Heart left ventricle (tissue), 13 donors: ENCODE results near the gene SPIRE1.

ENCODE experiments used
- POLR2A ChIP-seq, 2 donors: fragments of 450-650 bp; IDR thresholded peaks; one replicate each; pipeline ENCODE4 v1.6.1; 2017; ENCODE audit warnings: antibody characterized with exemption in 2 of 2, mild to moderate bottlenecking in 2 of 2, moderate library complexity in 2 of 2
- TF ChIP-seq, protein P1 (sequence below), 12 donors: fragments of 200-600 bp; sonication (generic) in 4 of 12; IDR thresholded peaks; one replicate each; pipeline versions ENCODE4 v1.5.0 to v1.8.0; 2018 to 2022; ENCODE audit warnings: antibody characterized with exemption in 12 of 12, mild to moderate bottlenecking in 5 of 12
- donor health status: ischemic (EF 13 %, LVEDD 7.1; RV severe dilation, severe dysfunction).
- donor health status: DM: no; HTN: yes; CAD: no.
- donor health status: DM: no; HTN: no; CAD: no.
- donor health status: ischemic (EF 25% LVEDD 6.9; RV normal size, moderate dysfunction).
- donor health status: ischemic (EF 25% LVEDD 5.7; RV mildly dilated, moderate dysfunction).
- donor health status: ischemic (EF 35%, LVEDD 5.7; RV mildly dilated, moderate dysfunction).
- donor health status: nonischemic (EF 11% LVEDD 7.7; RV severe dilation, severe dysfunction).
- donor health status: DM: yes; HTN: yes; CAD: no.
- donor health status: PGD.
- donor health status: ischemic (EF 29% LVEDD 5.4; RV normal size, mild dysfunction).
- donor health status: nonischemic (EF 23%, LVEDD 6.1; RV moderate dilation, normal function).

GRCh38 chr18:12647773-12648172, 10.1 kb downstream of the SPIRE1 start:
- TF ChIP-seq, protein P1, sequence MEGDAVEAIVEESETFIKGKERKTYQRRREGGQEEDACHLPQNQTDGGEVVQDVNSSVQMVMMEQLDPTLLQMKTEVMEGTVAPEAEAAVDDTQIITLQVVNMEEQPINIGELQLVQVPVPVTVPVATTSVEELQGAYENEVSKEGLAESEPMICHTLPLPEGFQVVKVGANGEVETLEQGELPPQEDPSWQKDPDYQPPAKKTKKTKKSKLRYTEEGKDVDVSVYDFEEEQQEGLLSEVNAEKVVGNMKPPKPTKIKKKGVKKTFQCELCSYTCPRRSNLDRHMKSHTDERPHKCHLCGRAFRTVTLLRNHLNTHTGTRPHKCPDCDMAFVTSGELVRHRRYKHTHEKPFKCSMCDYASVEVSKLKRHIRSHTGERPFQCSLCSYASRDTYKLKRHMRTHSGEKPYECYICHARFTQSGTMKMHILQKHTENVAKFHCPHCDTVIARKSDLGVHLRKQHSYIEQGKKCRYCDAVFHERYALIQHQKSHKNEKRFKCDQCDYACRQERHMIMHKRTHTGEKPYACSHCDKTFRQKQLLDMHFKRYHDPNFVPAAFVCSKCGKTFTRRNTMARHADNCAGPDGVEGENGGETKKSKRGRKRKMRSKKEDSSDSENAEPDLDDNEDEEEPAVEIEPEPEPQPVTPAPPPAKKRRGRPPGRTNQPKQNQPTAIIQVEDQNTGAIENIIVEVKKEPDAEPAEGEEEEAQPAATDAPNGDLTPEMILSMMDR (IDR thresholded peaks at IDR 0.05) = no peak
- TF ChIP-seq POLR2A (IDR thresholded peaks at IDR 0.05) = no peak
